ENCODE data around the gene LYPD6B.

DNA sequence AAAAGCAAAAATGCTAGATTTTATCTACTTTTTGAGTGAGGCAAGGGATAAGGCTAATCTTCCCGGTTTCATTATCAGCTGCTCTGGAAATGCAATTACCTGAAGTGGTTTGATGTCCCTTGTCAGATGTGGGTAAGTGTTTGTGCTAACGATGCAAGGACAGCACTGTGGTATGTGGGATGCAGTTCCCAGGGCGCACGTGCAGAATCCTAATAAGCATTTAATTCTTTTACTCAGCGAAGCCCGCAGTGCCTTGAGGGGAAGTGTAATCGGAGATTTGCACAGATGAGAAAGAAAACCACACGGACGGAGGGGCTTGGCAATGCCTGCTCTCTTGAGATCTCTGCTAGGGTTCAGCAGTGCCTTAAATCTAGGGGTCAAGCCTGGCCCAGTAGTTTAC, 183.4 kb downstream of the LYPD6B start:
- TF ChIP-seq CTCF (IDR thresholded peaks at IDR 0.05) (no peak), EZH2 (IDR thresholded peaks at IDR 0.05; ENCODE audit: borderline replicate concordance, insufficient read depth, low read depth, low read length, poor library complexity, severe bottlenecking) (no peak)

All from B cell (primary cell).